A673 (cell line): ENCODE data around the gene ARHGAP15.

ENCODE experiments used
- EZH2 ChIP-seq: fragments of 200-600 bp; sonication (generic); IDR thresholded peaks from 2 replicates; pipeline ENCODE4 v1.6.1; 2017; ENCODE audit warnings: borderline replicate concordance, low read depth, mild to moderate bottlenecking, mixed read lengths, antibody characterized with exemption, low read length; ENCODE audit not compliant: poor library complexity, severe bottlenecking
- TF ChIP-seq, protein P1 (sequence below): fragments of 300-800, 200-600 bp; sonication (generic); conservative IDR thresholded peaks from 2 replicates; pipeline ENCODE4 v1.5.1; 2017; ENCODE audit warnings: low read depth, mild to moderate bottlenecking, antibody characterized with exemption, low read length, moderate library complexity, mixed read lengths

- TF ChIP-seq, protein P1, sequence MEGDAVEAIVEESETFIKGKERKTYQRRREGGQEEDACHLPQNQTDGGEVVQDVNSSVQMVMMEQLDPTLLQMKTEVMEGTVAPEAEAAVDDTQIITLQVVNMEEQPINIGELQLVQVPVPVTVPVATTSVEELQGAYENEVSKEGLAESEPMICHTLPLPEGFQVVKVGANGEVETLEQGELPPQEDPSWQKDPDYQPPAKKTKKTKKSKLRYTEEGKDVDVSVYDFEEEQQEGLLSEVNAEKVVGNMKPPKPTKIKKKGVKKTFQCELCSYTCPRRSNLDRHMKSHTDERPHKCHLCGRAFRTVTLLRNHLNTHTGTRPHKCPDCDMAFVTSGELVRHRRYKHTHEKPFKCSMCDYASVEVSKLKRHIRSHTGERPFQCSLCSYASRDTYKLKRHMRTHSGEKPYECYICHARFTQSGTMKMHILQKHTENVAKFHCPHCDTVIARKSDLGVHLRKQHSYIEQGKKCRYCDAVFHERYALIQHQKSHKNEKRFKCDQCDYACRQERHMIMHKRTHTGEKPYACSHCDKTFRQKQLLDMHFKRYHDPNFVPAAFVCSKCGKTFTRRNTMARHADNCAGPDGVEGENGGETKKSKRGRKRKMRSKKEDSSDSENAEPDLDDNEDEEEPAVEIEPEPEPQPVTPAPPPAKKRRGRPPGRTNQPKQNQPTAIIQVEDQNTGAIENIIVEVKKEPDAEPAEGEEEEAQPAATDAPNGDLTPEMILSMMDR = peak; percentile 83
- no peak for TF ChIP-seq EZH2
Observed at GRCh38 chr2:143259368-143259958, 130.2 kb downstream of the ARHGAP15 start.
